ENCODE measurements around the gene REL. TPM values are rescaled to one million over a fixed set of nuclear protein-coding genes. Genes with fewer than 3 reads are reported as not detected.

Gene REL
- 2.3 TPM for polyA plus RNA-seq (2013, experiment 1 of 2)
- 2.5 TPM for polyA plus RNA-seq (2013, experiment 2 of 2)

DNA sequence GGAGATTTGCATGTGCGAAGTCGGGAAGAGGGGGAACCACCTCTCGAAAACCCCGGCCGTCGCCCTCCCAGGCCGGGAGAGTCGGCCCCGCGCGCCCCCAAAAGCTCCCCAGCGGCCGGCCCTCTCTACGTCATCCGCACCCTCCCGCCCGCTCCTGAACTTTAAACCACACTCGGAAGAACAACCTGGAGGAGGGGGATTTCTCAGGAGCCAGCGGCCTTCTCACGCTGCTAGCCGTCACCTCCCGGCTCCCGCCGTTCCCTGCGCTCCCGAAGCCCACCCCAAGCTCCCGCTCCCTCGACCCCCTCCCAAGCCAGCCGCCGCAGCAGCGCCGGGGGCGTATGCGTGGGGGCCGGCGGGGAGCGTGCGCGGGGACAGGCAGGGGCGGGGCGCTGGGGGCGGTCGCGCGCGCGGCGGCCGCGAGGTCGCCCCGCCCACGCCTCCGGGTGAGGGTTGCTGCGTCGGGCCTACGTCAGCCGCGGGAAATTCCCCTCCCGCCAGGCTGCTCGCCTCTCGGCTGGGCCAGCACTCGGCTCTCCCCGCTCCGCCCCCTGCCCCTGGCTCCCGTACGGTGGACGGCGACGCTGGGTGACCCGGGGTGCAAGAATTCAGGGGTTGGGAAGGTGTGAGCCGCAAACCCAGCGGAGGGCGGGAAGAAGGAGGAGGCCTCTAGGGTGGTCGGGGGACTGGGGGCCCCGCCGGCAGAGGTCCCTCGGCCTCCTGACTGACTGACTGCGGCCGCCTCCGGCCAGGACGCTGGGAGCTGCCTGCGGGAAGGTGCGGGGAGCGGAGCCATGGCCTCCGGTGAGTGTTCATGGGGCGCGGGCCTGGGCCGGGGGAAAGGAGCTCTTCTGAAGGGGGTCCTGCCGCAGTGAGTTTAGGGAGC, at the start of gene REL:
Gene REL (plus strand): TSS at position 528 of the 886 bp plus-strand sequence. CDS start 267 bp downstream, at position 795.
- no peaks in the 10 kb centered on the region for H3K36me3 ChIP-seq (ENCODE audit: insufficient read depth, low read length)

DNA sequence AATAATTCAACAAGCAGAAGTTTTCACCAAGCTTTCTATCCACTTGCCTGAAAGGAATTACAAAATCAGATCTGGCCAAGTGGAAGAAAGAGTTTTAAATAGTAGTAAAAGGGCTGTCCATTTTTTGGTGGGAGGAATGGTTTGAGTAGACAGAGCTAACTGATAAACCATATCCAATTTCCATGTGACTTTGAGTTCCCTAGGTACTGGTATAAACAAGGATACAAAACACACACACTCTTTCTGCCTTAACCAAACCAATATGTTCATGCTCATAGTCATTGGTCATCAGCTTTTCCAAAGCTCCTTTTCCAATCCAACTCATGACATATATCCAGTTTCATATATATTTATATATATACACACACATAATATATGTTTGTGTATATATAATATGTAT, 49.5 kb upstream of the REL start:
- H3K27me3 ChIP-seq (ENCODE audit: insufficient read depth, low read length): peaks cover 27% of the 10 kb centered on the region
- H3K4me3 ChIP-seq (ENCODE audit: low read length): no peak overlapping the region
- H3K9ac ChIP-seq (ENCODE audit: low read depth, low read length): no peak overlapping the region
- H3K36me3 ChIP-seq (ENCODE audit: insufficient read depth, low read length): no peaks in the 10 kb centered on the region
- no peak overlapping the region for H3K27ac ChIP-seq (ENCODE audit: low read depth, low read length)
- H3K4me1 ChIP-seq (ENCODE audit: insufficient read depth, low read length): no peaks in the 10 kb centered on the region
- H3K9me3 ChIP-seq (ENCODE audit: insufficient read depth, low read depth, low read length): no peaks in the 10 kb centered on the region

More for the DNA sequence above, at the start of gene REL:
- H3K27me3 ChIP-seq (ENCODE audit: insufficient read depth, low read length): peaks cover 12% of the 10 kb centered on the region
- peaks cover 25% of the 10 kb centered on the region for H3K4me1 ChIP-seq (ENCODE audit: insufficient read depth, low read length)
- no peaks in the 10 kb centered on the region for H3K9me3 ChIP-seq (ENCODE audit: insufficient read depth, low read depth, low read length)
- peak within 1 kb of the TSS; percentile 84 for H3K9ac ChIP-seq (ENCODE audit: low read depth, low read length)
- under 1% methylated on average over 90 of the region's 90 CpGs for WGBS
- H3K27ac ChIP-seq (ENCODE audit: low read depth, low read length): peak within 1 kb of the TSS; percentile 92
- peak within 1 kb of the TSS; percentile 89 for H3K4me3 ChIP-seq (ENCODE audit: low read length)

DNA sequence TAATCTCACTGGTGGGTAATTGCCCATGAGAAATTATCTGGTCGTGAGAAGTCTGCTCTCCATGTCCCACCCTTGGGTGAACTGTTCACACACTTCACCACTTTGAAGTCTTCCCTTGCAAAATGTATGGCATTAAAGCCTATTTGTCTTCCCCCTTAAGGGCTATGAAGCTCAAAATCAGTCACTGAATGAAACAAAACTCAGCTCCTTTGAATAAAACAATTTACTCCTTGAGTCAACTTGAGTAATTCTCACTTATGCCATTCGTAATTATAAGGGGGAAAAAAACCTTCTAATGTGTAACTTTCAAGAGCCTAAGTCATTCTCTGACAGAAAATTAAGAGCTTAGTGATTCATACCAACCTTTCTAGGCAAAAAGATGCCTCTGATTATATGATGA, 48.8 kb upstream of the REL start:
- Histone ChIP-seq H3K9ac (ENCODE audit: low read depth, low read length) (no peak overlapping the region), H3K4me1 (ENCODE audit: insufficient read depth, low read length) (no peaks in the 10 kb centered on the region), H3K36me3 (ENCODE audit: insufficient read depth, low read length) (no peaks in the 10 kb centered on the region), H3K27ac (ENCODE audit: low read depth, low read length) (no peak overlapping the region), H3K27me3 (ENCODE audit: insufficient read depth, low read length) (peaks cover 34% of the 10 kb centered on the region), H3K9me3 (ENCODE audit: insufficient read depth, low read depth, low read length) (no peaks in the 10 kb centered on the region), H3K4me3 (ENCODE audit: low read length) (no peak overlapping the region)
- WGBS: 86% methylated on average over 1 of the region's 2 CpGs

DNA sequence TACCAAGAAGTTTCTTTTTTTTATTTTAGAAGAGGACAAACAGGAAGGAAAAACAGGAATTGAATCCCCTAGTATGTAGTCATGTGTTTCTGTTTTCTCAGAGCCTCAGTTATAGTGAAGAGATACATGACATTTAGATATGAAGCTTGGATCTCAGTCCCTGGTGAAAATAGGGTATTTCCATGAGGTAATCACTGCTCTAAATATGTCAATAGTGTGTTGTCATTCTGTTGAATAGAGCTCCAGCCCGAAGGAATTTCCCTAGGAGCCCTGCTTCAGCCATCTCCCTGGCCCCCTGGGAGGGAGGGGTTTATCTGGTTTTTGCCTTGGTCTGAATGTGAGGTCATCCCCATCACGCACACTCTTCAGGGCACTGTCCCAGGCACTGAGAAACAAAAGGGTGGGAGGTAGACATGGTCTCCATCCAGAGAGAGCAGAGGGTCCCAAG, 47.1 kb upstream of the REL start:
- H3K9ac ChIP-seq (ENCODE audit: low read depth, low read length): no peak overlapping the region
- no peaks in the 10 kb centered on the region for H3K36me3 ChIP-seq (ENCODE audit: insufficient read depth, low read length)
- H3K4me1 ChIP-seq (ENCODE audit: insufficient read depth, low read length): no peaks in the 10 kb centered on the region
- no peak overlapping the region for H3K4me3 ChIP-seq (ENCODE audit: low read length)
- H3K27ac ChIP-seq (ENCODE audit: low read depth, low read length): no peak overlapping the region
- H3K27me3 ChIP-seq (ENCODE audit: insufficient read depth, low read length): peaks cover 49% of the 10 kb centered on the region
- no peaks in the 10 kb centered on the region for H3K9me3 ChIP-seq (ENCODE audit: insufficient read depth, low read depth, low read length)
- 66% methylated on average over 2 of the region's 2 CpGs for WGBS

DNA sequence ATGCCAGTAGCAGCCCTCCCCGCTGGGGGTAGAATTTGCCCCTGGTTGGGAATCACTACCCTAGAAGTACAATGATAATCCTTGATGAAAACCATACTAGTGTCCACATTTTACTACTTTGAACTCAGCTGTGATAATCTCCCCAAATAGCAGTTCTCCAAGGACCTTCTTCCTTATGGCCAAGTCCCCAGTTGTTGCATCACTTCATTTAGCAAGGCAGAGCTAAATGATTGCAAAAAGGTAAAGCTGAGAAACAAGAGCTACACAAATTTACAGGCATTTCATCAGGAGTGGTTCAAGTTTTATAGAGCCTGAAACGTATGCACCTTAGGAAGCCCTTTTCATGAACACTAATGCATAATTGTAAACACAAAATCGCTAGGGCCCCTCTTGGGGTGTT, 44.9 kb upstream of the REL start:
- no peaks in the 10 kb centered on the region for H3K36me3 ChIP-seq (ENCODE audit: insufficient read depth, low read length)
- H3K9ac ChIP-seq (ENCODE audit: low read depth, low read length): no peak overlapping the region
- no peak overlapping the region for H3K4me3 ChIP-seq (ENCODE audit: low read length)
- WGBS: 98% methylated on average over 3 of the region's 3 CpGs
- no peaks in the 10 kb centered on the region for H3K9me3 ChIP-seq (ENCODE audit: insufficient read depth, low read depth, low read length)
- H3K4me1 ChIP-seq (ENCODE audit: insufficient read depth, low read length): no peaks in the 10 kb centered on the region
- H3K27me3 ChIP-seq (ENCODE audit: insufficient read depth, low read length): peaks cover 66% of the 10 kb centered on the region
- H3K27ac ChIP-seq (ENCODE audit: low read depth, low read length): no peak overlapping the region

DNA sequence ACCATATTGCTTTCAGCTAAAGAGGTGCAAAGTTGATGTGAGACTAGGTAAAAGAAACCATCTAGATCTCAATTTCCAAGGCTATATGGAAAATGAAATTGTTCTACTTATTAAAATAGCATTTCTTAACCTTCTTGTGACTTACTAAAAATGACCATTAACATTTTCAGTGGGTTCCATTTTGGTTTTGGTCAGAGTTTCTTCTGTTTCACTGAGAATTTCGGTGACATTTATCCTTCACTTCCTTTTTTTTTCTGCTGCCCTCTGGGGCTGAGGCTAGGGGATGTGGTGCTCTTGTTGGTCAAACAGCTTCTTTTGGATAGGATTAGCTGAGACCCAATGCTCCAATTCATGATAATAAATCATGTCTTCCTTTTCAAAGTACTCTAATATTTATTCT, 44.3 kb upstream of the REL start:
- H3K36me3 ChIP-seq (ENCODE audit: insufficient read depth, low read length): no peaks in the 10 kb centered on the region
- WGBS: no CpG with 5 or more reads among the region's 1 CpG
- H3K9me3 ChIP-seq (ENCODE audit: insufficient read depth, low read depth, low read length): no peaks in the 10 kb centered on the region
- H3K4me1 ChIP-seq (ENCODE audit: insufficient read depth, low read length): no peaks in the 10 kb centered on the region
- no peak overlapping the region for H3K4me3 ChIP-seq (ENCODE audit: low read length)
- H3K27ac ChIP-seq (ENCODE audit: low read depth, low read length): no peak overlapping the region
- H3K27me3 ChIP-seq (ENCODE audit: insufficient read depth, low read length): peaks cover 69% of the 10 kb centered on the region
- no peak overlapping the region for H3K9ac ChIP-seq (ENCODE audit: low read depth, low read length)

DNA sequence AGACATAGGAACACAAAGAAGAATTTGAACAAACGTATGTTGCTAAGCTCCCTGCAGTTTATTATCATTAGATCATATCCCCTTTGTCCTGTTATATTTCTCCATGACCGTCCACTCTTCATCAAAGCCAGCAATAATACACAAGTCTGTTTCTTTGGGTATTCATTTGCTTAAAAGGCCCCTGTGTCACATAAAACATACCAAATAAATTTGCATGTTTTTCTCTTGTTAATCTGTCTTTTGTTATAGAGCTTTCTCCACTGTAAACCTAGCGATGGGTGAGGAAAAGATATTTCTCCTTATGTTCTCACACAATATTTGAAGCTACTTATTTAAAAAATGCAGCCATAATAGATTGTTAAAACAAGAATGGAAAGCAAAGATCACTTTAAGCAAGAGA, 42.9 kb upstream of the REL start:
- Histone ChIP-seq H3K27me3 (ENCODE audit: insufficient read depth, low read length) (peaks cover 76% of the 10 kb centered on the region), H3K9ac (ENCODE audit: low read depth, low read length) (no peak overlapping the region), H3K4me1 (ENCODE audit: insufficient read depth, low read length) (no peaks in the 10 kb centered on the region), H3K36me3 (ENCODE audit: insufficient read depth, low read length) (no peaks in the 10 kb centered on the region), H3K27ac (ENCODE audit: low read depth, low read length) (no peak overlapping the region), H3K9me3 (ENCODE audit: insufficient read depth, low read depth, low read length) (no peaks in the 10 kb centered on the region), H3K4me3 (ENCODE audit: low read length) (no peak overlapping the region)
- 63% methylated on average over 2 of the region's 3 CpGs for WGBS

DNA sequence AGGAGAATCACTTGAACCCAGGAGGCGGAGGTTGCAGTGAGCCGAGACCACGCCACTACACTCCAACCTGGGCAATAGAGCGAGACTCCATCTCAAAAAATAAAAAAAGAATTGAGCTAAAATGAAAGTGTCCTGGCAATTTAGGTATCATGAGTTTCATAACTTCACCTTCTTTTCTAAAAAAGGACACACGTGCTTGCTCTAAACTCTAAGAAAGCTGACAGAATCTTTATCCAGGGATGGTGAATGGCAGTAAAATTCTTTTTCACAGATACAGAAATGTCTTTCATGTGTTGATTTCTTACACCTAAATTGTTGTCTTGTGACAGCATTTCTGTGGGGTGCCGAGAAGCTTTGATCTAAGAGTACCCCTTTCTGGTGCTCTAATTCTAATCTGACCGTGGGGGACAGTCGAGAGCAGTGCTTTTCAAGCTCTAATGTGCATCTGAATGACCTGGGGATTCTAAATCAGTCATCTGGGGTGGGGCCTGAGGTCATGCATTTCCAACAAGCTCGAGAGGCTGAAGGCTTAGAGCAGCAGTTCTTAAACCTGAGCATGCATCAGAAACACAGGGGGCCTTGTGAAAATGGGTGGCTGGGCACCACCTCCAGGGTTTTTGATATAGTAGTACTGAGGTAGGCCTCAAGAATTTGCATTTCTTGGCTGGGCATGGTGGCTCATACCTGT, 42.1 kb upstream of the REL start:
- no peak overlapping the region for H3K4me3 ChIP-seq (ENCODE audit: low read length)
- WGBS: 57% methylated on average over 8 of the region's 9 CpGs
- peaks cover 75% of the 10 kb centered on the region for H3K27me3 ChIP-seq (ENCODE audit: insufficient read depth, low read length)

DNA sequence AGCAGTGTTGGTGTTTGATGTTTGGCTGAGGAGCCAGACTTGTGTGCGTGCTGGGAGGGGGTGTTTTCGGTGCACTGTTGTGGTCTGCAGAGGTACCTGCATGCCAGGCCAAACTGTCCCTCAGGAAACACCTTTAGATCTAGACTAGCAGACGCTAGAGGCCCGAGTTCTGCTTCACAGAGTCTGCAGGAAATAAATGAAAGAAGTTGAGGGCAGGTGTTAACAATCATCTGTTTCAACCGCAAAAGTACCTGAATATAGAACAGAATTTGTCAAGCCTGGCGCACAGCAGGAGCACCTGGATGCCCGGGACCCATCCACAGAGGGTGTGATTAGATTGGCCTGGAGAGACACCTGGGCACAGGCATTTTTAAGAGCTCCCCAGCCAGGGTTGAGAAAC, 40.5 kb upstream of the REL start:
- H3K9me3 ChIP-seq (ENCODE audit: insufficient read depth, low read depth, low read length): no peaks in the 10 kb centered on the region
- H3K4me3 ChIP-seq (ENCODE audit: low read length): no peak overlapping the region
- WGBS: 92% methylated on average over 7 of the region's 7 CpGs
- no peak overlapping the region for H3K9ac ChIP-seq (ENCODE audit: low read depth, low read length)
- no peak overlapping the region for H3K27ac ChIP-seq (ENCODE audit: low read depth, low read length)
- H3K27me3 ChIP-seq (ENCODE audit: insufficient read depth, low read length): peaks cover 68% of the 10 kb centered on the region
- no peaks in the 10 kb centered on the region for H3K36me3 ChIP-seq (ENCODE audit: insufficient read depth, low read length)
- H3K4me1 ChIP-seq (ENCODE audit: insufficient read depth, low read length): no peaks in the 10 kb centered on the region

More for the DNA sequence above, 42.1 kb upstream of the REL start:
- Histone ChIP-seq H3K9ac (ENCODE audit: low read depth, low read length) (no peak overlapping the region), H3K9me3 (ENCODE audit: insufficient read depth, low read depth, low read length) (no peaks in the 10 kb centered on the region), H3K4me1 (ENCODE audit: insufficient read depth, low read length) (no peaks in the 10 kb centered on the region), H3K36me3 (ENCODE audit: insufficient read depth, low read length) (no peaks in the 10 kb centered on the region), H3K27ac (ENCODE audit: low read depth, low read length) (no peak overlapping the region)

DNA sequence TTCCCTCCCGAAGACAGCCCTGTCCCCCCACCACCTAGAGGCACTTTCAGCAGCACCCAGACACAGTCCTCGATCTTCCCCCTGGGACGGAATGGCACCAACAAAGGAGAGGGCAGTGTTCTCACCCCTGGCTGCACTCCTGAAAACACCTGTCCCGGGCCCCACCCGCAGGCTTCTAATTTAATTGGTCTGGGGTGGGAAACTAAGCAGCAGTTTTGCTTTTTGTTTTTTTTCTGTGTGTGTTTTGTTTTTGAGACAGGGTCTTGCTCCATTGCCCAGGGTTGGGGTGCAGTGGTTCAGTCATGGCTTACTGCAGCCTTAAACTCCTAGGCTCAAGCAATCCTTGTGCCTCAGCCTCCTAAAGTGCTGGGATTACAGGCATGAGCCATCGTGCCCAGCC, 38.4 kb upstream of the REL start:
- Histone ChIP-seq H3K4me3 (ENCODE audit: low read length) (no peak overlapping the region), H3K9me3 (ENCODE audit: insufficient read depth, low read depth, low read length) (no peaks in the 10 kb centered on the region), H3K36me3 (ENCODE audit: insufficient read depth, low read length) (no peaks in the 10 kb centered on the region), H3K4me1 (ENCODE audit: insufficient read depth, low read length) (no peaks in the 10 kb centered on the region), H3K9ac (ENCODE audit: low read depth, low read length) (no peak overlapping the region), H3K27me3 (ENCODE audit: insufficient read depth, low read length) (peaks cover 47% of the 10 kb centered on the region), H3K27ac (ENCODE audit: low read depth, low read length) (no peak overlapping the region)
- 90% methylated on average over 6 of the region's 6 CpGs for WGBS

DNA sequence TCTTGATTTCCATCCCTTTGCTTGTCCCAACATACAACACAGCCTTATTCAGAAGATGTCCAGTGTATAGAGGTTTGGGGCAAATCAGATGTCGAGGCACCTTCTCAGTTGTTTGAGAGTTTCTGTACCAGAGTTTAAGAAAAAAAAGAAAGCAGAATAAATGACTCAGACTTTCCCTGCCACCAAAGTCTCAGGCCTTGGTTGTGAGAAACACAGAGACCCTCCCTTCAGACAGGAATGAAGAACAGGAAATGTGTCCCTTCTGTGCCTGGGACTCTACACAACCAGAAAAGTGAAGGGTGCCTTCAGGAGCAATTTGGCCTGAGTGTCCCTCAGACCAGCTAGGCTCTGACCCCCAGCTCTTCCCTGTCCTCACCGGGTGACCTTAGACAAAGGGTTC, 37.3 kb upstream of the REL start:
- H3K36me3 ChIP-seq (ENCODE audit: insufficient read depth, low read length): no peaks in the 10 kb centered on the region
- H3K4me3 ChIP-seq (ENCODE audit: low read length): no peak overlapping the region
- H3K9ac ChIP-seq (ENCODE audit: low read depth, low read length): no peak overlapping the region
- H3K27me3 ChIP-seq (ENCODE audit: insufficient read depth, low read length): peaks cover 37% of the 10 kb centered on the region
- no peaks in the 10 kb centered on the region for H3K4me1 ChIP-seq (ENCODE audit: insufficient read depth, low read length)
- H3K9me3 ChIP-seq (ENCODE audit: insufficient read depth, low read depth, low read length): no peaks in the 10 kb centered on the region
- H3K27ac ChIP-seq (ENCODE audit: low read depth, low read length): no peak overlapping the region
- 86% methylated on average over 2 of the region's 2 CpGs for WGBS
